ENCODE measurements around the gene ETF1.

ETF1 gene

GRCh38 chr5:138457531-138458275 is 85.3 kb downstream of the ETF1 start:
- Mint-ChIP-seq H3K27me3 (no peaks in the 10 kb centered on the region), H3K4me3 (peak overlapping the region; percentile 8), H3K27ac (peak overlapping the region; percentile 37), H3K4me1 (peaks cover 43% of the 10 kb centered on the region), H3K36me3 (no peaks in the 10 kb centered on the region), H3K9me3 (no peaks in the 10 kb centered on the region)

All from activated naive CD4-positive, alpha-beta T cell treated with anti-CD3 and anti-CD28 coated beads, Interleukin-2, amount 50 U/mL, for 24 hours (primary cell).